Ammon's horn (tissue), 1 donor: ENCODE results near the gene NDFIP2.
A peak's percentile ranks its signal among the peaks of the same experiment; 100 is the strongest.

Experiments
- DNase-seq: peaks from one replicate; pipeline ENCODE4 v3.0.0-alpha.2; 2016; ENCODE audit warnings: low spot score

Gene NDFIP2

DNA sequence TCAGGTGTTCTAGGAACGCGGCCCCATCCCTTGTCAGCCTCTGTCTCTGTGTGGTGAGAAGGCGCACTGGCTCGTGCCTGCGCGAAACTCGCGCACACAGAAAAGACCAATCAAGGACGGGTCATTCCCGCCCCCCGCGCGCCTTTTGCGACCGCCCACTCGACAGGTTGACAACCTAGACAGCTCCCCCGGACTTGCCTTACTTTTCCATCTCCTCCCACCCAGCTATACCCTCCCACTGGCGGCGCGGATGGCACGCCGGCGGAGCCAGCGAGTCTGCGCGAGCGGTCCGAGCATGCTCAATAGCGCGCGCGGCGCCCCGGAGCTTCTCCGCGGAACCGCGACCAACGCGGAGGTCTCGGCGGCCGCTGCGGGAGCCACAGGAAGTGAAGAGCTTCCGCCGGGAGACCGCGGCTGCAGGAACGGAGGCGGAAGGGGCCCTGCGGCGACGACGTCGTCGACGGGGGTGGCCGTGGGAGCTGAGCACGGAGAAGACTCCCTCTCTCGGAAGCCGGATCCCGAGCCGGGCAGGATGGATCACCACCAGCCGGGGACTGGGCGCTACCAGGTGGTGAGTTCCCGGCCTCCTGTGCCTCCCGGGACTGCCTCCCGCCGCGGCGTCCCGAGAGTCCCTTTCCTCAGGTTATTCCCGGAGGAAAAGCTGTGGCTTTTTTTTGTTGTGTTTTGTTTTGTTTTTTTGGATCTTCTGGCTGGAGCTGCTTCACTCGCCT lies at the start of gene NDFIP2:
Gene NDFIP2 (plus strand): TSS at position 202 of the 731 bp plus-strand sequence. CDS start 49 bp downstream, at position 251.
- DNase-seq, result peak; percentile 85

GRCh38 chr13:79432086-79432485 lies 48.9 kb upstream of the NDFIP2 start:
- DNase-seq, result no peak

- DNase-seq, result peak; percentile 8
Observed at GRCh38 chr13:79432992-79433391, 48.0 kb upstream of the NDFIP2 start.

- DNase-seq, result no peak
Observed at GRCh38 chr13:79434556-79434955, 46.4 kb upstream of the NDFIP2 start.

GRCh38 chr13:79435561-79435990 lies 45.4 kb upstream of the NDFIP2 start:
- DNase-seq, result no peak

GRCh38 chr13:79439275-79439674 lies 41.7 kb upstream of the NDFIP2 start:
- no peak for DNase-seq

DNA sequence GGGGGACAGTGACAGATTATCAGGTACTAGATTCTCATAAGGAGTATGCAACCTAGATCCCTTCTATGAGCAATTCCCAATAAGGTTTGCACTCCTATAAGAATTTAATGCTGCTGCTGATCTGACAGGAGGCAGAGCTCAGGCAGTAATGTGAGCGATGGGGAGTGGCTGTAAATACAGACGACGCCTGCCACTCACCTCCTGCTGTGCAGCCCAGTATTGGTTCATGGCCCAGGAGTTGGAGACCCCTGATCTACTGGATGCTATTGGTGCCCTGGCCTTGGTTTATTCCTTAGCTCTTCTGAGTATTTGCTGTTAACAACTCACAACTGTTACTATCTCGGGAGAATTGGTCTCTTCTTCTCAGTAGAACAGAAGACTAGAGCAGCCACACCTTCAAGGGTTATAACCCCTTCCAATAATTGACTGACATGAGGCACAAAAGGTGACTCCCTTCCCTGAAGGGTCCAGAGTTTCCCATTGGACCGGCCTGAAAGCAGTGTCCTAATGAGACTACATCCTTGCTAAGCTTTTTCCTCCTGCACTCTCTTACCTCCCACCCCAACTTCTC lies 39.9 kb upstream of the NDFIP2 start:
- no peak for DNase-seq

DNA sequence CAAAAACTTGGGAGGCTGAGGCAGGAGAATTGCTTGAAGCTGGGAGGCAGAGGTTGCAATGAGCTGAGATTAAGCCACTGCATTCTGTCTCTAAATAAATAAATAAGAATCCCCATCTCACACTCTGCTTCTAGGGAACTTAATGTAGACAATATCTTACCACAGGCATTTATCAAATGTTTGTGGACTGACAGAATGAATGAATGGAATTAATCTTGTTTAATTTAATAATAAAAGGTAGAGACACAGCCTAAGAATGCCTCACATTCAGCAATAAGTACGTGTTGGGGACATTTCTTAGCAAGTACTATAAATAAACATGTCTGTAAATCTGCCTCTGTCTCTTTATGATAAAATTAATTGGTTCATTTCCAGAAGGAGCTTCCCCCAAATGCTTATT lies 38.7 kb upstream of the NDFIP2 start:
- no peak for DNase-seq

DNA sequence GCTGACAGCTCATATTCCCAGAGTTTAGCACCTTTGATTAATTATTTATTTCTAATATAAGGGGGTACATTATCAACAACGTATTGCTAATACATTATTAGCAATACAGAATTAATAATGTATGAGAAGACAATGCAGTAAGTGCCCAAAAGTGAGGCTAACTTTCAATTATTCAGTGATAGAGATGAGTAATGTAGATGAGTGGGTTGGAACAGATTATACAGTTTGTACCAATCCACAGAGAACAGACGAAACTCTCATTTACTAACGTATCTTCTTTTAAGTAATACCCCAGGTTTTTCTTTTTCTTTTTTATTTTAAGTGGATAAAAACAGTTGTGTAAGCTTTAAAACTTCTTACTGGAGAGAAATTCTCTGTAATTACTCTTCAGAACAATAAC lies 38.2 kb upstream of the NDFIP2 start:
- peak; percentile 20 for DNase-seq

DNA sequence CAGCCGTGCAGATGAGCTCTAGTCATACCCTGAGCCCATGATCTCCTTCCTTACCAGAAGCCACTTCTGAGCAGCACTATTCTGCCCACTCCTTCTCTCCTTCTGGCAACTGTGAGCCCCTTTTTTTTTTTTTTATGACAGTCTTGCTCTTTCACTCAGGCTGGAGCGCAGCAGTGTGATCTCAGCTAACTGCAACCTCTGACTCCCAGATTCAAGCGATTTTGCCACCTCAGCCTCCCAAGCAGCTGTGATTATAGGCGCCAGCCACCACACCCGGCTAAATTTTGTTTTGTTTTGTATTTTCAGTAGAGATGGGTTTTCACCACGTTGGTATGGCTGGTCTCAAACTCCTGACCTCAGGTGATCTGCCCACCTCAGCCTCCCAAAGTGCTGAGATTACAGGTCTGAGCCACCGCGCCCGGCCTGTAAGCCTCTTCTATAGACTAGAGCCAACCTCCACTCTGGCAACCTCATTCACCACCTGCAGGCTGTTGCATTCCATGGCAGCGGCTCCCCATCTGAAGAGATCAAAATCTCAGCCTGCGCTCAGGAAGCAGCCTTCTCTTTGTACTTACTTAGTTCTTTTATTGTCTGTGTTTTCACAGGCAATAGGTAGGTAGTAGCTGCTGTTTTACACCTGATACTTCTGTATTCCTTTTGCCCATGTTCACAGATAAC lies 34.8 kb upstream of the NDFIP2 start:
- DNase-seq, result no peak

- DNase-seq, result no peak
Observed at GRCh38 chr13:79447141-79447540, 33.8 kb upstream of the NDFIP2 start.

DNA sequence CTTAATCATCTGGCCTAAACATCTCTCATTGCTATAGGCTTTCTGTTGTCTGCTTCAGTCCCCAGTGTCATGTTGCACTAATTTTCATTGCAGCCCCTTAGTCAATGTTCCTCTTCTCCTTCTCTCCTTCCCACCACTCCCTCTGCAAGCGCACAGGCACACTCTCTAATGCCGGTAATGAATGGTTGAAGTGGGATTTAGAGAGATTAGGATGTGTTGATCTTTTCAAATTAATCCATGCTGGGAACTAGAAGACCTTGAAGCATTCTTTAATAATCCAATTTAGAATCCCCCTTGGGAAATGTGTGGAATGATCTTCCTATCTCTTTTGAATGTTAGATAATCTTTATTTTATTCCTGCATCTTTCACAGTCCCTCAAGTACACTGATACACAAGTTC lies 33.2 kb upstream of the NDFIP2 start:
- DNase-seq, result no peak

- DNase-seq, result no peak
Observed at GRCh38 chr13:79448413-79448812, 32.5 kb upstream of the NDFIP2 start.

DNA sequence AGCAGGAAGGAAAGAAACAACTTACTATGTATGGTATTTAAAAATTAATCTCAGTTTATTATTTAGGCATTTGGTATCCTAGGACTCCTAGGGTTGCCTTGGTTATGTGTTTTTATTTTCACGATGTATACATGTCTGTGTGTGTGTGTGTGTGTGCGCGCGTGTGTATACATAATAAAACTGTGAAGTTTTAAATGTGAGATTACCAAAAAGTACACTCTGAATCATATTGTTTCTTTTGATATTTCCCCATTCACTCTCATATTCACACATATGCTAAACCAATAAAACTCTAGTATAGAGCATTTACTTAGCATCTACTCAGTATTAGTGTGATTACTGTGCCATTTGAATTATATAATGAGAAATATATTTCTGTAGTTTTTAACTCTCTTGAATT lies 30.8 kb upstream of the NDFIP2 start:
- DNase-seq, result no peak

DNA sequence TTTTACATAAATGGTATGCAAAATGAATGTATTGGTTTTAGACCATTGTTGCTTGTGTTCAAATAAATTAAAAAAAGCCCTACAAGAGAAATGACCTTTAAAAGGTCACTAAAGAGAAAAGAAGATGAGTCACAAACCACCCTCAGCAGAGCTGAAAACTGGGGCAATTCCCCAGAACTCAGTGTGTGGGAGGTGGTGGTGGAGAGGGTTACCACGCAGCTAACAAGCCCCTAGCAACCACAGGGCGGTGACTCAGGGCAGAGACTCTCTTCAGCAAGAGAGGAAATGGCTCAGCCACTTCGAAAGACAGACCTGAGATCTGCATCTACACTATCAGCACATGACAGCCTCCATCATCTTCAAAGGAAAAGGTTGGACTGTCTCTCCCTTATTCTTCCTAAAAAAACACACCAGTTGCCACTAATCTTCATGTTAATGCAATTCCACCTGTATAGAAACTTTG lies 29.4 kb upstream of the NDFIP2 start:
- peak; percentile 42 for DNase-seq

DNA sequence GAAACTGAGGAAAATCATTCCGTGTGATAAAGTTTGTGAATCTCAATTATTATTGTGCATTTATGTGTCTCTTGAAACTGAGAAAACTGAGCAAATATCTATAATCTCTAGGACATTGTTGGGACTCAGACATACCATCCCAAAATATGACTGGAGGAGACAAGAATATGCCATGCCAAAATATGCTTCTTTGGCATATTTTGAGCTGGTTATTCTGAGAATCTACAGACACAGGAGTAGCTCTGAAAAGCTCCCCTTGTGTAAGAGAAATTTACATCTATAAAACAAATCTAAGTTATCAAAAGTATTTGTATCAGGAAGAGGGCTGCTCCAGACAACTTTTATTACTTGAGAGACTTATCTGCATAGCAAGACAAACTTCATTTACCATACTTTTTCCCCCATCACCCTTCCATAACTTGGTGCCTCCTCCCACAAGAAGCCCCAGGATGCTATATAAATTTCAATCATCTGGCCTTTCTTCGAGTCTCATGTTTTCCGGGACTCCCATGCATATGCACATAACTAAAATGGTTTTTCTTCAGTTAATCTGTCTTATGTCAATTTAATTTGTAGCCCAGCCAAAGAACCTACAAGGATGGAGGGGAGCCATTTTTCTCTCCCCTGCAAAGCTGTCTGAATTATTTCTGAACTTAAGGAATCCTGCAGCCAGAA lies 28.6 kb upstream of the NDFIP2 start:
- no peak for DNase-seq

GRCh38 chr13:79455331-79455730 lies 25.6 kb upstream of the NDFIP2 start:
- DNase-seq, result no peak

- DNase-seq, result no peak
Observed at GRCh38 chr13:79456051-79456450, 24.9 kb upstream of the NDFIP2 start.

DNA sequence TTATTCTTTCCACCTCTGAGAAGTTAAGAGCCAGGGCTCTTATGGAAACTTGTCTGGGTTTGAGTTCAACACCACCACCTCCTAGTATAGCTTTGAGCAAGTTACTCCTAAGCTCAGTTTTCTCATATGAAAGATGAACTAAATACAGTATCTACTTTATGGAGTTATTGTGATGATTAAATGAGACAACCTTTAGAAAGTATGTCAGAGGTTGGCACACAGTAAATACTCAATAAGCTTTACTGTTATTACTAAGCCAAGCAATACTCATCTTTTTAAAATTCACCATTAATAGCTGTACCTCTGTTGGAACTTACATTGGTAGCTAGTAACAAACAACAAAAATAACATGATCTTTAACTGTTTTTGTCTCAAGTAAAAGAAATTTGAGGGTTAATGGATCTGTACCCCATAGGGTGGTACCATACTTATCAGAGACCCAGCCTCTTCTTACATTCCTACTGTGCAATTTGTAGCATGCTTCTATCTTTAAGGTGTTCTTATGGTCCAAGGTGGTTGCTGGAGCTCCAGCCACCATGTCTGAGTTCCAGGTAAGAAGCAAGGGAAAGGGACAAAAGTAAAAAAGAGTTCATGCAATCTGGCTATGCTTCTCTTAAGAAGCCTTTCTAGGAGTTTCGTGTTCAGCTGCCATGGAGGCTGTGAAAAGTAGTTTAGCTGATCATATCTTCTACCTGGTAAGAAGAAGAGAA lies 24.1 kb upstream of the NDFIP2 start:
- DNase-seq, result no peak

DNA sequence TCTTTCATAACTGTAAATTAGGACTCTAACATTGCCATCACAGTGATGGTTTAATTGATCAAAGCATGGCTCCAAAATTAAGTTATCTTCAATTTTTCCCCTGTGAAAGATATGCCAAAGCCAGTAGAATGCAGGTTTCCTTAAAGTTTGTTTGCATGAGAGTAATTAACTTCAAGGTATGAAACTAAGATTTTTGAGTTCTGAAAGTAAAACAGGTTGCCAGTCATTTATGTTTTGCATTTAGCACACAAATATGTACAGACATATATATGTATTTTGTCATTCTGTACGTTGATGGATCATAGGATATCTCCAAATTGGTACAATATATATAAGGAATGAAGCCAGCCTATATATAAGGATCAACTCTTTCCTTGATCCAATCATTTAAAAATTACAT lies 23.6 kb upstream of the NDFIP2 start:
- DNase-seq, result no peak

GRCh38 chr13:79457948-79458347 lies 23.0 kb upstream of the NDFIP2 start:
- peak; percentile 54 for DNase-seq

- no peak for DNase-seq
Observed at GRCh38 chr13:79458436-79458835, 22.5 kb upstream of the NDFIP2 start.
